RWPE2 (cell line): Measurements from ENCODE around the gene CCDC192.

Source experiments
- ATAC-seq: fragments of 200-7000 bp; cut with Tn5 transposase; 3 replicates; pipeline ENCODE4 v1.9.1; 2021; ENCODE audit warnings: low read depth
- DNase-seq: peaks from one replicate; pipeline ENCODE4 v3.0.0-alpha.2; 2020; ENCODE audit warnings: low spot score
- H3K27ac ChIP-seq: fragments of 450-650 bp; 2 replicates; pipeline ENCODE4 v1.5.1; 2017; ENCODE audit warnings: mild to moderate bottlenecking; ENCODE audit not compliant: poor library complexity, severe bottlenecking
- H3K27me3 ChIP-seq: fragments of 250-450 bp; sonication (Bioruptor Pico); 2 replicates; pipeline ENCODE4 v1.5.1; 2021; ENCODE audit warnings: mild to moderate bottlenecking, moderate library complexity; ENCODE audit not compliant: insufficient read depth, poor library complexity, severe bottlenecking
- H3K36me3 ChIP-seq: fragments of 250-450 bp; sonication (Bioruptor Pico); 2 replicates; pipeline ENCODE4 v1.5.1; 2020; ENCODE audit warnings: low read depth, mild to moderate bottlenecking, moderate library complexity
- H3K4me1 ChIP-seq: fragments of 250-450 bp; sonication (Bioruptor Pico); 2 replicates; pipeline ENCODE4 v1.5.1; 2021; ENCODE audit warnings: mild to moderate bottlenecking, moderate library complexity; ENCODE audit not compliant: insufficient read depth, poor library complexity, severe bottlenecking
- H3K4me3 ChIP-seq: fragments of 250-450 bp; sonication (Bioruptor Pico); 2 replicates; pipeline ENCODE4 v1.5.1; 2021; ENCODE audit warnings: mild to moderate bottlenecking, moderate library complexity; ENCODE audit not compliant: severe bottlenecking
- H3K9me3 ChIP-seq: fragments of 250-450 bp; sonication (Bioruptor Pico); 2 replicates; pipeline ENCODE4 v1.5.1; 2021; ENCODE audit warnings: mild to moderate bottlenecking, moderate library complexity; ENCODE audit not compliant: severe bottlenecking
- CTCF ChIP-seq: fragments of 450-650 bp; IDR thresholded peaks from one replicate; pipeline ENCODE4 v1.5.1; 2017; ENCODE audit warnings: mild to moderate bottlenecking, moderate library complexity; ENCODE audit not compliant: poor library complexity, severe bottlenecking

The CCDC192 gene

GRCh38 chr5:127875235-127876021 lies 172.2 kb downstream of the CCDC192 start:
- DNase-seq: peak; percentile 73
- Histone ChIP-seq H3K27ac (no peak overlapping the region), H3K36me3 (no peaks in the 10 kb centered on the region), H3K4me1 (peaks cover 10% of the 10 kb centered on the region), H3K4me3 (no peak overlapping the region), H3K27me3 (no peaks in the 10 kb centered on the region), H3K9me3 (no peaks in the 10 kb centered on the region)
- TF ChIP-seq CTCF: peak; percentile 92
- peak; percentile 83 for ATAC-seq

GRCh38 chr5:127876384-127876783 lies 173.2 kb downstream of the CCDC192 start:
- no peak for DNase-seq
- H3K36me3 ChIP-seq: no peaks in the 10 kb centered on the region
- H3K4me3 ChIP-seq: no peak overlapping the region
- no peak overlapping the region for H3K27ac ChIP-seq
- no peak for TF ChIP-seq CTCF
- no peaks in the 10 kb centered on the region for H3K27me3 ChIP-seq
- peaks cover 6% of the 10 kb centered on the region for H3K4me1 ChIP-seq
- H3K9me3 ChIP-seq: no peaks in the 10 kb centered on the region
- no peak for ATAC-seq

- no peaks in the 10 kb centered on the region for H3K4me1 ChIP-seq
- no peaks in the 10 kb centered on the region for H3K27me3 ChIP-seq
- DNase-seq (no peak), ATAC-seq (peak; percentile 87)
- no peak overlapping the region for H3K4me3 ChIP-seq
- TF ChIP-seq CTCF: peak; percentile 89
- no peaks in the 10 kb centered on the region for H3K36me3 ChIP-seq
- H3K27ac ChIP-seq: no peak overlapping the region
- H3K9me3 ChIP-seq: no peaks in the 10 kb centered on the region
Measured at GRCh38 chr5:127878174-127878750, 175.1 kb downstream of the CCDC192 start.

- H3K4me1 ChIP-seq: no peaks in the 10 kb centered on the region
- no peaks in the 10 kb centered on the region for H3K27me3 ChIP-seq
- H3K27ac ChIP-seq: no peak overlapping the region
- no peak for DNase-seq
- no peaks in the 10 kb centered on the region for H3K36me3 ChIP-seq
- no peaks in the 10 kb centered on the region for H3K9me3 ChIP-seq
- no peak for ATAC-seq
- H3K4me3 ChIP-seq: no peak overlapping the region
- no peak for TF ChIP-seq CTCF
Measured at GRCh38 chr5:127884416-127884815, 181.2 kb downstream of the CCDC192 start.

- ATAC-seq (no peak), DNase-seq (no peak)
- no peak overlapping the region for H3K27ac ChIP-seq
- H3K9me3 ChIP-seq: no peaks in the 10 kb centered on the region
- H3K36me3 ChIP-seq: no peaks in the 10 kb centered on the region
- no peaks in the 10 kb centered on the region for H3K4me1 ChIP-seq
- TF ChIP-seq CTCF: no peak
- no peak overlapping the region for H3K4me3 ChIP-seq
- H3K27me3 ChIP-seq: no peaks in the 10 kb centered on the region
Measured at GRCh38 chr5:127885176-127885575, 182.0 kb downstream of the CCDC192 start.
